AG04450 (cell line): Measurements from ENCODE around the gene C10orf105. TPM values are rescaled to one million over a fixed set of nuclear protein-coding genes. Genes with fewer than 3 reads are reported as not detected.

ENCODE experiments used
- CTCF ChIA-PET: fragments of 300-600, 350-600 bp; formaldehyde crosslinking; extraction: SDS; loops from one replicate; lab custom pipeline; 2022; ENCODE audit warnings: antibody characterized with exemption, inconsistent platforms; lab: Charles Lee
- POLR2A ChIA-PET: fragments of 350-600 bp; formaldehyde crosslinking; extraction: SDS; loops from one replicate; lab custom pipeline; 2021; ENCODE audit warnings: antibody characterized with exemption, inconsistent platforms; lab: Yijun Ruan, JAX
- DNase-seq: peaks from one replicate; pipeline ENCODE4 v3.0.0-alpha.2; 2011; ENCODE audit warnings: low read depth, low spot score
- H3K27ac ChIP-seq: one replicate; pipeline ENCODE4 v1.5.1; 2012; ENCODE audit warnings: low read depth, low read length, control low read depth
- H3K27me3 ChIP-seq: one replicate; pipeline ENCODE4 v1.6.0; 2012; ENCODE audit warnings: low read length; ENCODE audit not compliant: control insufficient read depth, insufficient read depth
- H3K4me3 ChIP-seq: 2 replicates; pipeline ENCODE4 v1.5.1; 2011; ENCODE audit warnings: mild to moderate bottlenecking, low read depth, low read length, control low read depth
- H3K9me3 ChIP-seq: 2 replicates; pipeline ENCODE4 v1.5.1; 2012; ENCODE audit warnings: low read length; ENCODE audit not compliant: control insufficient read depth, insufficient read depth
- CTCF ChIP-seq: IDR thresholded peaks from 2 replicates; pipeline ENCODE4 v1.5.1; 2011; ENCODE audit warnings: low read depth, low read length, control low read depth, inconsistent platforms
- polyA plus RNA-seq: library from polyadenylated mRNA; depleted of rRNA; stranded (reverse); fragments of >200 nt; gene quantifications from 2 replicates; pipeline ENCODE4 v1.2.3, GENCODE V29; 2011

C10orf105 gene
- polyA plus RNA-seq, 1 experiment = not detected

- Histone ChIP-seq H3K4me3 (no peak overlapping the region), H3K27ac (no peak overlapping the region), H3K9me3 (peaks cover 6% of the 10 kb centered on the region), H3K27me3 (peaks cover 5% of the 10 kb centered on the region)
- no peak for DNase-seq
- ChIA-PET CTCF (no interaction called here), POLR2A (no interaction called here)
- no peak for TF ChIP-seq CTCF
These were observed 22.9 kb upstream of the C10orf105 start for GRCh38 chr10:71742301-71743088.

- Histone ChIP-seq H3K27me3 (peaks cover 5% of the 10 kb centered on the region), H3K4me3 (no peak overlapping the region), H3K9me3 (peaks cover 6% of the 10 kb centered on the region), H3K27ac (no peak overlapping the region)
- DNase-seq = no peak
- TF ChIP-seq CTCF = no peak
- ChIA-PET CTCF (interaction anchor here (1.0 kb wide), 1 partner anchor 31 kb away, joined by 3 read pairs; no protein-coding TSS in a partner anchor), POLR2A (no interaction called here)
These were observed 22.1 kb upstream of the C10orf105 start for GRCh38 chr10:71741671-71742070.

GRCh38 chr10:71741029-71741428 lies 21.5 kb upstream of the C10orf105 start:
- Histone ChIP-seq H3K9me3 (peaks cover 6% of the 10 kb centered on the region), H3K27me3 (peaks cover 5% of the 10 kb centered on the region), H3K27ac (no peak overlapping the region), H3K4me3 (no peak overlapping the region)
- DNase-seq = no peak
- ChIA-PET CTCF (interaction anchor here (1.0 kb wide), 1 partner anchor 32 kb away, joined by 3 read pairs; no protein-coding TSS in a partner anchor), POLR2A (no interaction called here)
- no peak for TF ChIP-seq CTCF

- no peak for TF ChIP-seq CTCF
- H3K27me3 ChIP-seq = peaks cover 6% of the 10 kb centered on the region
- no peak overlapping the region for H3K27ac ChIP-seq
- DNase-seq = peak; percentile 63
- ChIA-PET CTCF (no interaction called here), POLR2A (interaction anchor here (0.9 kb wide), 1 partner anchor 12 kb away, joined by 4 read pairs; no protein-coding TSS in a partner anchor)
- H3K4me3 ChIP-seq = no peak overlapping the region
- peaks cover 6% of the 10 kb centered on the region for H3K9me3 ChIP-seq
These were observed 20.6 kb upstream of the C10orf105 start for GRCh38 chr10:71740069-71740653.
